MCF 10A (cell line): ENCODE data around the gene DGKE. TPM values are rescaled to one million over a fixed set of nuclear protein-coding genes. Genes with fewer than 3 reads are reported as not detected.

ENCODE experiments used
- BruUV-seq: library from RNA; stranded (reverse); fragments of 400-500 nt; replicated peaks from 2 replicates; lab custom pipeline; 2021; lab: Mats Ljungman, UMichigan
- CTCF ChIA-PET: fragments of 300-600 bp; sonication (Branson Sonifier 250); formaldehyde crosslinking; extraction: SDS; loops from one replicate; lab custom pipeline; 2021; ENCODE audit warnings: antibody characterized with exemption, inconsistent platforms; lab: Yijun Ruan, JAX
- POLR2A ChIA-PET: fragments of 300-600, 350-650 bp; sonication (Branson Sonifier 250); formaldehyde crosslinking; extraction: SDS; loops from one replicate; lab custom pipeline; 2020; ENCODE audit warnings: antibody characterized with exemption, inconsistent platforms; lab: Yijun Ruan, JAX
- DNase-seq: peaks from one replicate; pipeline ENCODE4 v3.0.0-alpha.2; 2018; ENCODE audit not compliant: unreplicated experiment
- H3K27ac Mint-ChIP-seq: one replicate; pipeline ENCODE4 v1.8.0; 2022; ENCODE audit warnings: mild to moderate bottlenecking, low read depth, mixed read lengths; ENCODE audit not compliant: unreplicated experiment
- H3K27me3 Mint-ChIP-seq: one replicate; pipeline ENCODE4 v1.8.0; 2022; ENCODE audit warnings: mixed read lengths; ENCODE audit not compliant: insufficient read depth, unreplicated experiment
- H3K36me3 Mint-ChIP-seq: one replicate; pipeline ENCODE4 v1.8.0; 2022; ENCODE audit warnings: mild to moderate bottlenecking, moderate library complexity, mixed read lengths; ENCODE audit not compliant: insufficient read depth, unreplicated experiment
- H3K4me1 Mint-ChIP-seq: one replicate; pipeline ENCODE4 v1.8.0; 2022; ENCODE audit warnings: mixed read lengths; ENCODE audit not compliant: insufficient read depth, unreplicated experiment
- H3K4me3 Mint-ChIP-seq: one replicate; pipeline ENCODE4 v1.8.0; 2022; ENCODE audit warnings: mild to moderate bottlenecking, moderate library complexity, mixed read lengths; ENCODE audit not compliant: unreplicated experiment
- H3K9me3 Mint-ChIP-seq: one replicate; pipeline ENCODE4 v1.8.0; 2022; ENCODE audit warnings: mixed read lengths; ENCODE audit not compliant: unreplicated experiment
- intact Hi-C: fragments of 100-400 bp; cut with micrococcal nuclease; formaldehyde crosslinking; loops from 2 replicates; pipeline ENCODE4 v1.14.1; 2022
- total RNA-seq: library from RNA; stranded (reverse); gene quantifications from 2 replicates; pipeline ENCODE4 v1.2.3, GENCODE V29; 2022
- TF ChIP-seq, protein P1 (sequence below): fragments of 200-600 bp; IDR thresholded peaks from one replicate; pipeline ENCODE4 v1.8.0; 2022; ENCODE audit warnings: antibody characterized with exemption, mild to moderate bottlenecking; ENCODE audit not compliant: unreplicated experiment

Gene DGKE
- total RNA-seq, 1 experiment from 2014 or later: 16.5 TPM

GRCh38 chr17:56835264-56835585 is 1.3 kb downstream of the DGKE start:
- peak; percentile 19 for DNase-seq
- Mint-ChIP-seq H3K9me3 (no peaks in the 10 kb centered on the region), H3K27ac (no peak overlapping the region), H3K4me1 (peaks cover 47% of the 10 kb centered on the region), H3K36me3 (peaks cover 38% of the 10 kb centered on the region), H3K4me3 (peak overlapping the region; percentile 97), H3K27me3 (no peaks in the 10 kb centered on the region)
- ChIA-PET CTCF (interaction anchor here (0.7 to 3.4 kb wide), 7 partner anchors 12 to 116 kb away, joined by 3 to 17 read pairs (median 4); no protein-coding TSS in a partner anchor), POLR2A (interaction anchor here (0.6 to 5.7 kb wide), 15 partner anchors 8 to 219 kb away, joined by 3 to 75 read pairs (median 5); partner anchors contain the start of gene SCPEP1)
- intact Hi-C loops: loop anchor here (10.0 kb wide), 1 partner anchor 250 kb away; the partner anchor contains the start of gene AKAP1
- TF ChIP-seq, protein P1, sequence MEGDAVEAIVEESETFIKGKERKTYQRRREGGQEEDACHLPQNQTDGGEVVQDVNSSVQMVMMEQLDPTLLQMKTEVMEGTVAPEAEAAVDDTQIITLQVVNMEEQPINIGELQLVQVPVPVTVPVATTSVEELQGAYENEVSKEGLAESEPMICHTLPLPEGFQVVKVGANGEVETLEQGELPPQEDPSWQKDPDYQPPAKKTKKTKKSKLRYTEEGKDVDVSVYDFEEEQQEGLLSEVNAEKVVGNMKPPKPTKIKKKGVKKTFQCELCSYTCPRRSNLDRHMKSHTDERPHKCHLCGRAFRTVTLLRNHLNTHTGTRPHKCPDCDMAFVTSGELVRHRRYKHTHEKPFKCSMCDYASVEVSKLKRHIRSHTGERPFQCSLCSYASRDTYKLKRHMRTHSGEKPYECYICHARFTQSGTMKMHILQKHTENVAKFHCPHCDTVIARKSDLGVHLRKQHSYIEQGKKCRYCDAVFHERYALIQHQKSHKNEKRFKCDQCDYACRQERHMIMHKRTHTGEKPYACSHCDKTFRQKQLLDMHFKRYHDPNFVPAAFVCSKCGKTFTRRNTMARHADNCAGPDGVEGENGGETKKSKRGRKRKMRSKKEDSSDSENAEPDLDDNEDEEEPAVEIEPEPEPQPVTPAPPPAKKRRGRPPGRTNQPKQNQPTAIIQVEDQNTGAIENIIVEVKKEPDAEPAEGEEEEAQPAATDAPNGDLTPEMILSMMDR: no peak
- BruUV-seq: no TSS peak

- Mint-ChIP-seq H3K4me3 (no peak overlapping the region), H3K36me3 (peaks cover 35% of the 10 kb centered on the region), H3K4me1 (peaks cover 22% of the 10 kb centered on the region), H3K9me3 (no peaks in the 10 kb centered on the region), H3K27me3 (no peaks in the 10 kb centered on the region), H3K27ac (no peak overlapping the region)
- intact Hi-C loops: loop anchor here (10.0 kb wide), 1 partner anchor 246 kb away; the partner anchor contains the start of gene AKAP1
- no TSS peak for BruUV-seq
- TF ChIP-seq, protein P1: no peak
- ChIA-PET CTCF (interaction anchor here (1.0 to 3.4 kb wide), 5 partner anchors 11 to 169 kb away, joined by 3 to 17 read pairs (median 3); no protein-coding TSS in a partner anchor), POLR2A (interaction anchor here (0.6 to 1.3 kb wide), 7 partner anchors 13 to 245 kb away, joined by 3 to 6 read pairs (median 4); partner anchors contain the start of gene NOG)
- no peak for DNase-seq
Measured at GRCh38 chr17:56838687-56839086, 4.7 kb downstream of the DGKE start.

DNA sequence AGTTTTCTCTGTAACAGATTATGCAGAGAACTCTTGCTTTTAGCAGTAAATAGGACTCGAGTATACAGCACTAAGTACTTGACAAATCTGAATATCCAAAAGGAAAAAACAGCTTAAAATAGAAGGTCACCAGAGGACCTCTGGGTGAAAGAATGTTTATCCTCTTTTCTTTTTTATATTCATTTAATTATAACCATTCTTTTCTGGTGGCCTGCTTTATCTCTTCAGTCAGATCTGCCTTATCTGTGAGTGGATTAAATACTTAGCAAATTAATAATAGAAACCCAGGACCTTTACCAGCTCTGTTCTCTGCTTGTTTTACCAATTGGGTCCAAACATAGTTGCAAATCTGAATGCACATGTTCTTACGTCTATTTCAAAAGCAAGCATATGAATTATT is 8.6 kb downstream of the DGKE start:
- POLR2A ChIA-PET: interaction anchor here (0.6 to 2.5 kb wide), 3 partner anchors 9 to 70 kb away, joined by 3 to 12 read pairs (median 8); partner anchors contain the start of genes C17orf67 and DGKE
- Mint-ChIP-seq H3K27me3 (no peaks in the 10 kb centered on the region), H3K9me3 (no peaks in the 10 kb centered on the region), H3K27ac (no peak overlapping the region), H3K36me3 (peaks cover 60% of the 10 kb centered on the region), H3K4me1 (peaks cover 8% of the 10 kb centered on the region), H3K4me3 (no peak overlapping the region)
- DNase-seq: no peak
- no TSS peak for BruUV-seq
- intact Hi-C loops: no loop called here
- TF ChIP-seq, protein P1: no peak
- CTCF ChIA-PET: interaction anchor here (1.2 kb wide), 2 partner anchors 10 to 23 kb away, joined by 3 to 4 read pairs; no protein-coding TSS in a partner anchor

DNA sequence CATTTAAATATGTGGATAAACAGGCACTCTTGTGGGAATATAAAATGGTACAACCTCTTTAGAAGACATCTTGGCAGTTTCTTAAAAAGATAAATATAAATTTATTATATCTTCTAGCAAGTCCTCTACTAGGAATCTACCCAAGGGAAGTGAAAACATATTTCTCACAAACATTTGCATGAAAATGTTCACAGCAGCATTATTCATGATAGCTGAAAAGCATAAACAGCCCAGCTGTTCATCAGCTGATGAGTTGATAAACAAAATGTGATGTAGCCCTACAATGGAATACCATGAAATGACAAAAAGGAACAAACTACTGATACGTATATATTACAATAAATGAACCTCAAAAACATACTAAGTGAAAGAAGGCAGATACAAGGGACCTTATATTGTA is 12.0 kb downstream of the DGKE start:
- H3K9me3 Mint-ChIP-seq: no peaks in the 10 kb centered on the region
- intact Hi-C loops: no loop called here
- H3K36me3 Mint-ChIP-seq: peaks cover 57% of the 10 kb centered on the region
- POLR2A ChIA-PET: interaction anchor here (1.4 to 1.5 kb wide), 2 partner anchors 10 to 11 kb away, joined by 3 to 4 read pairs; partner anchors contain the start of gene DGKE
- TF ChIP-seq, protein P1: no peak
- H3K27me3 Mint-ChIP-seq: no peaks in the 10 kb centered on the region
- H3K27ac Mint-ChIP-seq: no peak overlapping the region
- no peak for DNase-seq
- H3K4me3 Mint-ChIP-seq: no peak overlapping the region
- H3K4me1 Mint-ChIP-seq: no peaks in the 10 kb centered on the region
- CTCF ChIA-PET: interaction anchor here (0.6 to 1.3 kb wide), 3 partner anchors 27 to 219 kb away, joined by 3 to 4 read pairs (median 3); no protein-coding TSS in a partner anchor
- TSS peak; percentile 19 for BruUV-seq
